GM19193 (cell line): ENCODE results near the gene FSTL3.

Source experiments
- POLR2A ChIP-seq: IDR thresholded peaks from 4 replicates; pipeline ENCODE4 v1.6.1; 2011; ENCODE audit not compliant: insufficient read depth, insufficient read length; ENCODE audit errors: extremely low read depth

FSTL3 gene

GRCh38 chr19:732148-733069 lies 56.2 kb downstream of the FSTL3 start:
- TF ChIP-seq POLR2A: no peak
